Measurements from ENCODE around the gene DNAJB11.
"Not testable (repeated sequence)": the region's sequence is repeated elsewhere in the genome, so short reads cannot be mapped to it uniquely, and the experiment has no call there.

DNAJB11 gene

DNA sequence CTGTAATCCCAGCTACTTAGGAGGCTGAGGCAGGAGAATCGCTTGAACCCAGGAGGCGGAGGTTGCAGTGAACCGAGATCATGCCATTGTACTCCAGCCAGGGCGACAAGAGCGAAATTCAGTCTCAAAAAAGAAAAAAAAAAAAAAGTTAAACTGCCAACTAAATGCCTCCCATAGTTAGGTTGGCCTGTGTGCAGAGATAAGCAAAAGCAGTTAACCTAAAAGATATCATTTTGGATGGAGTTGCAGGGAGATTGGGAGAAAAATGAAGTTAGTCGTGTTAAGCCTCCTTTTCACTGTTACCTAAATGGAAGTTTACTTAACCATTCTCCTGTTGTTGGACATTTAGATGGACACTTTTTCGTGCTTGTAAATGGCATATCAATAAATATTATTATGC, 58.2 kb downstream of the DNAJB11 start:
- H3K9me3 Mint-ChIP-seq (ENCODE audit: low read depth), result no peaks in the 10 kb centered on the region
- H3K27ac Mint-ChIP-seq, result no peak overlapping the region

DNA sequence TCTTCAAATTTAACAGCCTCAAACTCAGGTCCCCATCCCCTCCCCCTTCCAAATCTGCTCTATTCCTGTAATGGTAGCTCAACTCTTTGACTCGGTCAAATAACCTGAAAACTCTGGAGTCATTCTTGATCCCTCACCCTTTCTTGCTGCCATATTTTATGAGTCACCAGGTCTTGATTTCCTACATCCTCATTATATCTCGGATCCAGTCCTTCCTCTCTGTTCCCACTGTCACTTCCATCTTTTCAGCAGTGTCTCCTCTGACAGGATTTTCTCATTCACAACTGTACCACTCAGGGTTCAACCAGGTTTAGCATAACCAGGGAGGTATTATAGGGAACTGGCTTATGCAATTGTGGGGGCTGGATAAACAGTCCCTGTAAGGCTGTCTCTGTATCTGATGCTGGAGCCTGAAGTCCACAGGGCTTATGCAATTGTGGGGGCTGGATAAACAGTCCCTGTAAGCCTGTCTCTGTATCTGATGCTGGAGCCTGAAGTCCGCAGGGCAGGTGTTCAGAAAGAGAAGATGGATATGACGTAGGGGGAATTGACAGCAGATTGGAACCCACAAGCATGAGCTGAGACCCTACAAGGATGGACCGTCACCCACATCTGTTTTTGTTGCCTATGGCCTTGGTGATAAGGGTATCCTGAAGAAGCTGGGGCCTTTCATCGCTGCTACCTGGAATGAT, 60.6 kb downstream of the DNAJB11 start:
- H3K9me3 Mint-ChIP-seq (ENCODE audit: low read depth), result no peaks in the 10 kb centered on the region
- H3K36me3 Mint-ChIP-seq, result no peaks in the 10 kb centered on the region

More for the DNA sequence above, 58.2 kb downstream of the DNAJB11 start:
- Mint-ChIP-seq H3K4me3 (no peak overlapping the region), H3K4me1 (ENCODE audit: low read depth) (no peaks in the 10 kb centered on the region), H3K36me3 (no peaks in the 10 kb centered on the region), H3K27me3 (peaks cover 6% of the 10 kb centered on the region)

DNA sequence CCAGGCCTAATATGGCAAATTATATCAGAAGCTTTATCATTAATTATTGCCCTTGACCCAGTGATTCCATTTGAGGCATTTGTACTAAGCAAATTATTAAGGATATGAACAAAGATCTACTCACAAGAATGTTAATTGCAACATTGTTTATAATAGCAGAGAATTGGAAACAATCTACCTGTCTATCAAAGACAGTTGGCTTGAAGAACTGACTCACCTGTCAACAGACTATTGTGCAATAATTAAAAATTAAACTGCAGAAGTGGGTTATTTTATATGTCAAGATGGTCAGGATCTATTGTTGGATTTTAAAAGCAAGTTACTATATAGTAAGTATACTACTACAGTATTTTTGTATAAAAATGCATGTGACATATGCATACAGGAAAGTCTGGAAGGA, 63.0 kb downstream of the DNAJB11 start:
- H3K4me3 Mint-ChIP-seq, result no peak overlapping the region
- H3K4me1 Mint-ChIP-seq (ENCODE audit: low read depth), result no peaks in the 10 kb centered on the region
- no peak overlapping the region for H3K27ac Mint-ChIP-seq
- H3K27me3 Mint-ChIP-seq, result peaks cover 7% of the 10 kb centered on the region
- H3K36me3 Mint-ChIP-seq, result no peaks in the 10 kb centered on the region
- H3K9me3 Mint-ChIP-seq (ENCODE audit: low read depth), result no peaks in the 10 kb centered on the region

More for the DNA sequence above, 60.6 kb downstream of the DNAJB11 start:
- H3K27ac Mint-ChIP-seq, result no peak overlapping the region
- no peaks in the 10 kb centered on the region for H3K4me1 Mint-ChIP-seq (ENCODE audit: low read depth)
- peaks cover 6% of the 10 kb centered on the region for H3K27me3 Mint-ChIP-seq
- no peak overlapping the region for H3K4me3 Mint-ChIP-seq

DNA sequence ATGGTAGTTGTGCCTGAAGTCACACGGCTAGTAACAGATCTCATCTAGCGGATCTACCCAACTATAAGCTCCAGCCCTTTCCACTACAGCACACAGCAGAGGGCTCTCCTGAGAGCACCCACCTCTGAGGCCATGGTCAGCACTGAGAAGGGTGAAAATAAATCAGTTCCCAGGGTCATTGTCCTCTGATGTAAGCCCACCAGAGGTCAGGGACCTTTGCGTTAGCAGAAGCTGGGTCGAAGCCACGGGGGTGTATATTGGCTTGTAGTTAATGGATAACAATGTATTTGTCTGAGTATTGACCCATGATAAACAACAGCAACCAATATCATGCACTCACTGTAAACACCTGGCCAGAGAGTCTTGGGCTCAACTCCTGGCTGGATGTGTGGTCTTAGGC, 63.7 kb downstream of the DNAJB11 start:
- H3K27ac Mint-ChIP-seq; H3K9me3 Mint-ChIP-seq (ENCODE audit: low read depth); H3K4me1 Mint-ChIP-seq (ENCODE audit: low read depth); H3K4me3 Mint-ChIP-seq; H3K27me3 Mint-ChIP-seq; H3K36me3 Mint-ChIP-seq: not testable (repeated sequence)
